GM18498 (cell line): ENCODE measurements around the gene ALDOC.
A peak's percentile ranks its signal among the peaks of the same experiment; 100 is the strongest.
"Not testable (repeated sequence)": the region's sequence is repeated elsewhere in the genome, so short reads cannot be mapped to it uniquely, and the experiment has no call there.

Source experiments
- ATAC-seq: cut with Tn5 transposase; IDR thresholded peaks from one replicate; pipeline ENCODE4 v1.9.1; 2021; ENCODE audit warnings: mild to moderate bottlenecking, moderate library complexity; ENCODE audit not compliant: unreplicated experiment

Gene ALDOC

DNA sequence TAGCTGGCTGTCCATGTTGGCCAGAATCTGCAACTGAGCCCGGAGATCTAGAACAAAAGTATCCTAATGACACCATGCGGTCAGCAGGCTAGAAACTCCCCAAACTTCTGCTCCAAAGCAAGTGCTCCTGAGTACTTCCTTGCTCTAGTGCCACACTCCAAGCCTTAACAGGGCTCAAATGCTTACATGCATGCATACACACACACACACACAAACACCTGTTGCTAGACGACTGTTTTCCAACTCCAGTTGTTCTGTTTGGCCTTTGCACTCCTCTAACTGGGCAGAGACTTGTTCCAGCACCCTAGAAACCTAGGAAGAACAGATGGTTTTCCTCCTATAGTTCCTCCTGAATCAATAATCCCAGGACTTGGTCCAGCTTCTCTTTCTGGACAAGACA lies 7.7 kb upstream of the ALDOC start:
- ATAC-seq = no peak

DNA sequence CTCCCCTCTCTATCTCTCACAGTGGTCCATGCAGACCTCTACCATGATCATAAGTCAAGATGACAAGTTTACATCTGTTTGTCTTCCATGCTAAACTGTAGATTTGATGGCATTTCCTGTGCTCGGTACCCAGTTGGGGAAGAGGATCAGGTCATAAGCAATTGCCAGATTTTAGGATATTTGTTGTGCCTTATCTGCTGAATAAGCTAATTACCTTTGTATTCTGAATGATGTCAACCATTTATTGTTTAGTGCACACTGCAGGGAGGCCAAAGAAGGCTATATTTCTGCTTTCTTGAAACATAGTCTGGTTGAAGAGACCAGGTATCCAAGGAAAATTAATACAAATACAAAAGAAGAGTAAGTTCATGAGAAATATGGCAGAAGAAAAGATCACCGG lies 5.8 kb upstream of the ALDOC start:
- no peak for ATAC-seq

GRCh38 chr17:28580959-28581358 lies 4.3 kb upstream of the ALDOC start:
- ATAC-seq = no peak

DNA sequence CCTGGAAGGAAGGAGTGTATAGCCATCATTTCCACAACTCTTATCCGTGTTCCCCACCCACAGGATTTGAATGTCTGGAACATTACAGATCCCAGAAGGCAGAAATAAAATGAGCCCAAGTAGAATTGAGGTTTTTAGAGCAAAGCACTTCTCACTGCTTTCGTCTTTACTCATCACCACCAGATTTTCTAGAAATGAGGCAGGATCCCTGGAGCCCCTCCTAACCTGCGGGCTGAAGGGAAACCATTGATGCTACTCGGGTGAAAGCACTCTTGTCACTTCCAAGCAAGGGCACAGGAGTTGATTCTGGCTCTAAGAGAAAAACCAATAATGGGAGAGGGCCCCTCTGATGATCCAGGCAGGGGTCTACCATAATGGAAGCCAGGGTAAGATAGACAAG lies 2.8 kb upstream of the ALDOC start:
- ATAC-seq = no peak

DNA sequence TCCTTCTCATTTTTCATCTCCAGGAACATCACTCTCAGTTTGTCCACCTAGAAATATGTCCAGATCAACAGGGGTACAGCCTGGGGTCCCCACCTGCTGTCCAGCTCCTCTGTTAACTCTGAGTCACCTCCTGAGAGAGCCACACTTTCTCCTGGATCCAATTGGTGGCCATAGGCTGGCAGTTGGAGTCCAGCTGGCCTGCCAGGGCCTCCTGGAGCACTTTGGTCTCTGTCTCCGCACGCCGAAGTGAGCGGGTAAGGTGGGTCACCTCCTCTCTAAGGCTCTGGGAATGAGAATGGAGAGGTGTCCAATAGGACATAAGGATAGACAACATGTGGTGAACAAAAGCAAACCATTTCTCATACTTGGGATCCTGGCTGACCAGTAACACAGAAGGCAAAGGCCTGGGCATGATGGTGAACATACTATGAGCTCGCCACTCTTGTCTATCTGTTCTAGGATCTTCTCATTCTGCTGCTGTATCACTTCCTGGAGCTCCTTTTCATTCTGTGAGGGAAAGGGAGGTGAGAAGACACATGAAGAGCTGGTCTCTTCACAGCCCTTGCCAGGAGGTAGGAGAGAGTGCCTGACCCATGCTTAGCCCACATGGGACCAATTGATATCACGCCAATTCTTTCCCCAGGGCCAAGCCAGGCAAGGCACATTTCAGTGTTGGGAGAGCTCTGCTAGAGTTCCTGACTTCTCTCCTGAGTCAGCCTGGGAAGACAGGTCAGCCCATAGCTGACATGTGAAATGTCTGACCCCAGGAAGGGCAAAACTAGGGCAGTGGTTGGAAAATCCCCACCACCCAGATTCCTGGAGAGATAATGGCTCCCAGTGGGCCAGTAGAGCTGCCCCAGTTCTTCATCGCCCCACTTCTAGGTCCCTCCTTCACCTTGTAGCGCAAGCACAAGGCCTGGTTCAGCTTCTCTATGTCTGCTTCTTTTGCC lies 1.8 kb upstream of the ALDOC start:
- ATAC-seq = no peak

DNA sequence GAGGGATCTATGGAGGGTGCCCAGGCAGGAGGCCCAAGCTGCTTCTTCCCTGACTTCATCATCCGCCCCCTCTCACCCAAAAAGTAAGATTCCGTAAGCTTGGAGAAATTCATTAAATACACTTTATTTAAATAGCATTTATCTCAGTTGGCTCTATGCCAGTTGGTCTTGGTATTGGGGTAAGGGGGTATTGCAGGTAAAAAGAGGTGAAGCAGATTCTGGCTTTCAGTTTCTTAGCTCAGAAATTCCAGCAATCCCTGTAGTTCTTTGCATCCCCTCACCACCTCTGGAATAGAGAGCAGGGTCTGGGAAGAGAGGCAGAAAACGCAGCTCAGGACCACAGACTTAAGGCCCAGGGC lies 750 bp upstream of the ALDOC start:
- no peak for ATAC-seq

DNA sequence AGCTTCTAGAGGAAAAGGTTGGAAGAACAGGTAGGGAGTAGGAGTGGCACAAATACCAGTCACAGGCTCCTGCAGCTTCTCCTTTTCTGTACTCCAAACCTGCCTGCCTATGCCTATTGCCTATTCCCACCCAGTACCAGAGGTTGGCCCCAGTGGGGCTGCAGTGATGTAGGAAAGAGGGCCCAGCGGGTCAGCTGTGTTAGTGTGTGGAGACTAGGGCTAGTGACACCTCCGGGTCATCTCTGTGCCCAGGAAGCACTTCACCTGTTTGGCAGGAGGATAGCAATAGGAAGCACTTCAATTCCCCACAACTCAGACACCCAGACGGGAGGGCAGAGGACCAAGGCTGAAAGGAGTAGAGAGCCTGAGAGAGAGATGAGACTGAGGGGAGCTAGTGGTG lies 679 bp downstream of the ALDOC start:
- not testable (repeated sequence) for ATAC-seq

DNA sequence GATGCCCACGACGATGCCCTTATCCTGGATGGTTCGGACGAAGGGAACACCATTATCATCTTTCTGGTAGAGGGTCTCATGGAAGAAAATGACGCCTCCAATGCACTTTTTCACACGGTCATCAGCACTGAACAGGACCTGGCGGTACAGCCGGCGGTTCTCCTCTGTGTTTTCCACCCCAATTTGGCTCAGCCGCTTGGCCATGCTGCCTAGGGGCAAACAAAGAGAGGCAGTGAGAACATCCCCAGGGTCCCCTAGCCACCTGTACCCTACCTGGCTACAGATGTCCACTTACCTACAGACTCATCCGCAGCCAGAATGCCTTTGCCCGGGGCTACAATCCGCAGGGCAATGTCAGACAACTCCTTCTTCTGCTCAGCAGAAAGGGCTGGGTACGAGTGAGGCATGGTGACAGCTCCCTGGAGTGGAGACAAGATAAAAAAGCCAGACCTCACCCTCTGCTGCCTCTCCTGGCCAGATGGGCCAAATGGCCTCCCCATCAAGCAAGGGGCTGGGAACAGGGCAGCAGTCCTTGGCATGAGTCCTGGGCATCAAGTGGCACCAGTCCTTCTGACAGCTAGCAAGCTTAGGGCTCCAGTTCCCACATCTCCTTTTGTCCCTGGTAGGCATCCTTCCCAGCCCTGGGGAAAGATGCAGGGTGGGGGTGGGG lies 1.4 kb downstream of the ALDOC start:
- ATAC-seq = no peak

DNA sequence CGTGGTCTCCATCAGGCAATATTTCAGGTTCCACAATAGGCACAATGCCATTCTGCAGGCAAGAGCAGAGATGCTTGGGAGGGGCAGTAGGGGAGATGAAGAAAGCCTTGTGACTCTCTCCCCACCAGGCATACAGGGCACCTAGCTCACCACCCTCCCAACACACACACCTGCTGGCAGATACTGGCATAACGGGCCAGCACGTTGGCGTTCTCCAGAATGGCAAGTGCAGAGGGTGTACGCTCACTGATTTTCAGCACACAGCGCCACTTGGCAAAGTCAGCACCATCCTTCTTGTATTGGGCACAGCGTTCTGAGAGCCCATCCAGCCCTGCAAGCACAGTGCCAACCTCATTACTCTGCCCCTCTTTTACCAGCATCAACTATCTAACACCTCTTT lies 2.2 kb downstream of the ALDOC start:
- ATAC-seq = no peak

- ATAC-seq = no peak
Observed at GRCh38 chr17:28573966-28574480, 2.7 kb downstream of the ALDOC start.

DNA sequence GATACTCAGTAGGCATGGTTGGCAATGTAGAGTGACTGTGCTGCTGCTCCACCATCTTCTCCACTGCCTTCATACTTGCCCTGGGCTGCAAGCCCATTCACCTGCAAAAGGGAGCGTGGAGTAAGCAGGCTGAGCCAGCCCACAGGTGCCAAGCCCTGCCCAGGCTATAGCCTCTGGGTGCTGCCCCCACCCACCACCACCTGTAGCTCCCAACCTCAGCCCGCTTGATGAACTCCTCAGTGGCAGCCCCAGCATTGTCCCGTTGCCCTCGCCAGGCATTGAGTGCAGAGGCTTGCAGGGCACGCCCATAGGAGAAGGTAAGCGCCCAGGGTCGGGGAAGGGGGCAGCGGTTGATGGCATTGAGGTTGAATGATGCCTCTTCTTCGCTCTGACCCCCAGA lies 3.2 kb downstream of the ALDOC start:
- ATAC-seq = no peak

DNA sequence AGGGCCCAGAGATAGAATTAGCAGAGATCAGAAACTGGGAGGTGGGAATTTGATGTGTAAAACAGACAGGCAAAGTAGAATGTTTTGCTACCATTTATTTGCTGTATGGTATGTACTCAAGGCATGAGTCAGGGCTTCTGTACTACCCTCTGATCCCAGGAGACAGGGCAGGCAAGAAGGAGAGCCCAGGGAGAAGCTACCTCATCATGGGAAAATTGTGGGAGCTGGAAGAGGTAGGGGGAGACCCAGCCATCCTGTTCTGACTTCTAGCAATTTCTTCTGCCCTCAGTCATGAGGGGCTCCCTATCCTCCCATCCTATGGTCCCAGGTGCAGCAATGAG lies 3.7 kb downstream of the ALDOC start:
- ATAC-seq = no peak

DNA sequence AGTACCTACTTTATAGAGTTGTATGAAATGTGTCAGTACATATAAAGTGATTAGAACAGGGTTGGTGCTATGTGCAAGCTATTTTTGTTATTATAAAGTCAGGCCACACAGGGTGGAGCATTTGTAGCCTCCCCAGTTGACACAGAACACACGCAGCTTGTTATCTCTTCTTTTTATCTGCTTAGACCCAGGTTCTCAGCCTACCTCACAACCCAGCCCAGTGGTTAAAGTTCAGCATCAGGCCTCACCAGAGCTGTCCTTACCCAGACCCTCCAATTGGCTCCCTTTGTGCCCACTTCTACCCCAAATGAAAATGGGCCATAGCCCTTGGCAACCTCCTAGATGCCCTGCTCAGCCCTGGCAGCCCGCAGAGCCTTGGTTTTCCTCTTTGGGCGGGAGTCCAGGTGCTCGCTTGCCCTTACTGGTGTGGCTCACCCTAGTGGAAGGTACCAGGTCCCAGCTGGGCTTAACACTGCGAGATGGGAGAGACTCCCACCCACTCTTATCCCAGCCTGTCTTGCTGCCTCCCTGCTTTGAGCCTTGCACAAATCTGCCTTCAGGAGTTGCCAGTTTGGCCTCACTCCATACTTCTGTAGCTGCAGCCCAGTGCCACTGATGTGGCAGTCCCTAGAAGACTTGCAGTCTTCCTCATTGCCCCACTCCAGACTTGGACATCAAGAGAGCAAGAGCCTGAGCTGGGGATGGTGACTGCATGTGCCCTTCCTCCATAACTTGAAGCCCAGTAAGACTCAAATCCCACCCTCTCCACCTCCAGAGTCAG lies 4.2 kb downstream of the ALDOC start:
- ATAC-seq = no peak

GRCh38 chr17:28571361-28572122 lies 5.2 kb downstream of the ALDOC start, which contains the start of gene PIGS:
Gene PIGS (minus strand): TSS chr17:28571524. CDS start chr17:28571496, 28 bp downstream.
- ATAC-seq = peak; percentile 82

DNA sequence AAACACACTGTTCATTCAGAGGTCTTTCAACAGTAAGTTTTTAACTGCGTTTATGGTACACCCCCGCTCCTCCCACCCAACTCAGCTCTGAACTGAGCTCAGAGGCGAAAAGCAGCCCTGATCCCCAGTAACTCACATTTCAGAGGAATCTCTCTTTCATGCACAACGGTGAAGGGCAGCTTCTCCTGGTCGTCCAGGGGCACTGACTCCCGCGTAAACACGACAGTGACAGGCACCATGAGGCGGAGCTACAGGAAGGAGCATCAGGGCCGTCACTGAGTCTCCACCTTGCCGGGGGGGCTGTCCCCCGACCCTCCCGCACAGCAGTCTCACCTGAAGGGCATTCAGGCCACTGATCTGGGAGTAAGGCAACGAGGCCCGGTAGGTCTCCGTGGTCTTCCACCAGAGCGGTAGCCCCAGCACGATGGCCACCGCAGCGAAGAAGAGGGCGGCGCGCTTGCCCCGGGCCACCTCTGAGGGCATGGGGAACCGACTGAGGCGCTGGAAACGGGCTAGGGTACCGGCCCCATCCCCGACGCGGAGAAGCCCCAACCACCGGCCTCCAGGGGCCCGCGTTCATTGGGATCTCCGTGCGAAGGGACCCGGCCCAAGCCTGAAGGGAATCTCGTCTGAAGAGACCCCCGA lies 5.9 kb downstream of the ALDOC start:
- peak; percentile 39 for ATAC-seq

DNA sequence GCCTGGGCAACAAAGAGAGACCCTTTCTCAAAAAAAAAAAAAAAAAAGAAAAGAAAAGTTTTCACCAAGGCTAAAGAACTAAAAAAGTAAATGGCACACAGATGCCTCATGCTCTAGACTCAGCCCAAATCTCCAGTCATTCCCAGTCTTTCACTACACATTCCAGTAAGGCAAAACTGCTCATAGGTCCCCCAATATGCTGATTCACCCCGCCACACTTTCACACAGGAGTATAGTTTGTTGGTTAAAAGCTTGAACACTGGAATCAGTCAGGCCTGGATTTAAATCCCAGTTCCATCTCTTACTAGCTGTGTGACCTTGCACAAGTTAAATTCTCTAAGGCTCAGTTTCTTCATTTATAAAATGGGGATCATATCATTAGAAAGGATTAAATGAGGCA lies 7.2 kb downstream of the ALDOC start:
- no peak for ATAC-seq

DNA sequence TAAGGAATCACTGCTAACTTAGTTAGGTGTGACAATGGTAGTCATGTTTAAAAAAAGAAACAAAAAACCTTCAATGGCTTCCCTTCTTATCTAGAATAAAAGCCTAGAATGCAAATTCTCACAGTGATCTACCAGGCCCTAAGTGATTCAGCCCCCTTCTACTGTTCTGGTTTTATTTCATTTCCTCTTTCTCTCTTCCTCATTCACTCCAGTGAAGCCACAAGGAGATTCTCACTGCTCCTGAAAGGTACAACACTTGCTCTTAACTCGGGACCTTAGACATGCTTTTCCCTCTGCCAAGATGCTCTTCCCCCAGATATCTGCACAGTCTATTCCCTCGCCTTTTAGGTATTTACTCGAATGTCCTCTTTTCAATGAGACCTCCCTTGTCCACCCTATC lies 9.1 kb downstream of the ALDOC start:
- no peak for ATAC-seq

- ATAC-seq = no peak
Observed at GRCh38 chr17:28563475-28563874, 13.2 kb downstream of the ALDOC start.

GRCh38 chr17:28555022-28555421 lies 21.7 kb downstream of the ALDOC start:
- ATAC-seq = no peak

- no peak for ATAC-seq
Observed at GRCh38 chr17:28554565-28554964, 22.1 kb downstream of the ALDOC start.
